Ascending aorta (tissue), 2 donors: ENCODE measurements around the gene PCDH12. TPM values are rescaled to one million over a fixed set of nuclear protein-coding genes. Genes with fewer than 3 reads are reported as not detected.
"Not testable (repeated sequence)": the region's sequence is repeated elsewhere in the genome, so short reads cannot be mapped to it uniquely, and the experiment has no call there.

Experiments used
- DNase-seq, 2 donors: peaks; one replicate each; pipeline ENCODE4 v3.0.0-alpha.2; 2019; ENCODE audit warnings: low spot score in 2 of 2
- H3K27ac ChIP-seq, 2 donors: fragments of 200-600 bp; sonication (generic); one replicate each; pipeline ENCODE4 v1.5.1; 2016 to 2017; ENCODE audit warnings: mild to moderate bottlenecking in 1 of 2
- H3K27me3 ChIP-seq: fragments of 200-600 bp; sonication (generic); one replicate; pipeline ENCODE4 v1.5.1; 2017
- H3K36me3 ChIP-seq, 2 donors: fragments of 200-600 bp; sonication (generic); one replicate each; pipeline ENCODE4 v1.5.1; 2016
- H3K4me1 ChIP-seq, 2 donors: fragments of 200-600 bp; sonication (generic); one replicate each; pipeline ENCODE4 v1.5.1; 2016 to 2017; ENCODE audit warnings: mild to moderate bottlenecking in 1 of 2
- H3K4me3 ChIP-seq, 2 donors: fragments of 200-600 bp; sonication (generic); one replicate each; pipeline ENCODE4 v1.5.1; 2016 to 2017; ENCODE audit warnings: mild to moderate bottlenecking in 1 of 2
- H3K9me3 ChIP-seq, 2 donors: fragments of 200-600 bp; sonication (generic); one replicate each; pipeline ENCODE4 v1.5.1; 2016
- intact Hi-C: fragments of 100-400 bp; cut with DNase I; formaldehyde crosslinking; loops from one replicate; pipeline ENCODE4 v1.15.1; 2023
- total RNA-seq: library from RNA; depleted of rRNA; stranded (reverse); fragments of >200 nt; gene quantifications from one replicate; pipeline ENCODE4 v1.1.0, GENCODE V29; 2016
- TF ChIP-seq, protein P1 (sequence below), 3 experiments: fragments of 200-600 bp in 2 of 3; fragments of 450-650 bp in 1 of 3; sonication (generic) in 2 of 3; IDR thresholded peaks; one replicate each; pipeline ENCODE4 v1.5.1; 2016 to 2019; ENCODE audit warnings: antibody characterized with exemption in 3 of 3, mild to moderate bottlenecking in 1 of 3, moderate library complexity in 1 of 3

PCDH12 gene
- total RNA-seq, 1 donor from 2014 or later: 7.2 TPM

DNA sequence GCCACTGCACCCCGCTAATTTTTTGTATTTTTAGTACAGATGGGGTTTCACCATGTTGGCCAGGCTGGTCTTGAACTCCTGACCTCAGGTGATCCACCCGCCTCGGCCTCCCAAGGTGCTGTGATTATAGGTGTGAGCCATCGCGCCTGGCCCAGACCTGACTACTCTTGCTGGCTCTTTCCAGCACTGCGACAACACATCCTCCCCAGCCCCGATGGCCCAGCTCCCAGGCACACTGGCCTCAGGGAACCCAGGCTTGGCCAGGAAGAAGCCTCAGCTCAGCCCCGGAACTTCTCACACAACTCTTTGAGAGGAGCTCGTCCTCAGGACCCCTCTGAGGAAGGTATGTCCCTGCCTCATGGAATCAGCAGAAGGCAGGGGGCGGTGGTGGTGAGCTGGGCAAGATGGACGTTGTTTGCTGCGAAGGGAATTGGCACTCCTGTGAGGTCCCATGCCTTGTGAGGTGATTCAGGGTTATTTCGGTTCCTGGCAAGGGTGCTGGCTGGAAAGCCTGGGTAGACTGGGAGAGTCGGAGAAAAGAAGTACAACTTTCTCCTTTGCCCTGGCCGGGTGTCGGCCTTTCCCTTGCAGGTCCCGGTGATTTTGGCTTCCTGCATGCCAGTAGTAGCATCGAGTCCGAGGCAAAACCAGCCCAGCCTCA is 28.5 kb downstream of the PCDH12 start:
- TF ChIP-seq, protein P1, sequence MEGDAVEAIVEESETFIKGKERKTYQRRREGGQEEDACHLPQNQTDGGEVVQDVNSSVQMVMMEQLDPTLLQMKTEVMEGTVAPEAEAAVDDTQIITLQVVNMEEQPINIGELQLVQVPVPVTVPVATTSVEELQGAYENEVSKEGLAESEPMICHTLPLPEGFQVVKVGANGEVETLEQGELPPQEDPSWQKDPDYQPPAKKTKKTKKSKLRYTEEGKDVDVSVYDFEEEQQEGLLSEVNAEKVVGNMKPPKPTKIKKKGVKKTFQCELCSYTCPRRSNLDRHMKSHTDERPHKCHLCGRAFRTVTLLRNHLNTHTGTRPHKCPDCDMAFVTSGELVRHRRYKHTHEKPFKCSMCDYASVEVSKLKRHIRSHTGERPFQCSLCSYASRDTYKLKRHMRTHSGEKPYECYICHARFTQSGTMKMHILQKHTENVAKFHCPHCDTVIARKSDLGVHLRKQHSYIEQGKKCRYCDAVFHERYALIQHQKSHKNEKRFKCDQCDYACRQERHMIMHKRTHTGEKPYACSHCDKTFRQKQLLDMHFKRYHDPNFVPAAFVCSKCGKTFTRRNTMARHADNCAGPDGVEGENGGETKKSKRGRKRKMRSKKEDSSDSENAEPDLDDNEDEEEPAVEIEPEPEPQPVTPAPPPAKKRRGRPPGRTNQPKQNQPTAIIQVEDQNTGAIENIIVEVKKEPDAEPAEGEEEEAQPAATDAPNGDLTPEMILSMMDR (IDR thresholded peaks at IDR 0.05): peak in 1 of 3 experiments; percentile 27
- Histone ChIP-seq H3K4me3 (no peak overlapping the region), H3K9me3 (no peaks in the 10 kb centered on the region), H3K4me1 (peaks cover 3 to 19% of the 10 kb centered on the region in 2 donors), H3K36me3 (peaks cover 63 to 80% of the 10 kb centered on the region in 2 donors), H3K27ac (peak overlapping the region; percentile 74 to 80), H3K27me3 (no peaks in the 10 kb centered on the region)
- intact Hi-C loops: no loop called here
- peak in 1 of 2 donors; percentile 76 for DNase-seq

DNA sequence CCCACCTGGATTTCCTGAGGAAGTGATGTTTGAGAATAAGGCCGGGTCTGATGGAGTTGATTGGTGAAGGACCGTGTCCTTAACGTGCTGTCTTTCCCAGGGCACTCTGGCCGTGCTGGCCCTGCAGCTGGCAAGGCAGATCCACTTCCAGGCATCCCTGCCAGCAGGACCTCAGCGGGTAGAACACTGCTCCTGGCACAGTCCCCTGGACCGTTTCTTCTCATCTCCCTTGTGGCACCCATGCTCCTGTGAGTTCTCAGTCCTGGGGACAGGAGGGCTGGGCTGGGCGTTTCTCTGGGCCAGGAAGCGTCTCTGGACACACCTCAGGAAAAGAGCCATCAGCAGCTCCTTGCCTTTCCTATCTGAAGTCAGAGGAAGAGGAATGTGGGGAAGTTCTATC is 30.0 kb downstream of the PCDH12 start:
- intact Hi-C loops: no loop called here
- Histone ChIP-seq H3K27me3 (no peaks in the 10 kb centered on the region), H3K27ac (no peak overlapping the region), H3K36me3 (peaks cover 60 to 72% of the 10 kb centered on the region in 2 donors), H3K4me1 (peaks cover 8 to 17% of the 10 kb centered on the region in 2 donors), H3K4me3 (no peak overlapping the region), H3K9me3 (no peaks in the 10 kb centered on the region)
- DNase-seq: no peak
- TF ChIP-seq, protein P1 (IDR thresholded peaks at IDR 0.05): no peak

DNA sequence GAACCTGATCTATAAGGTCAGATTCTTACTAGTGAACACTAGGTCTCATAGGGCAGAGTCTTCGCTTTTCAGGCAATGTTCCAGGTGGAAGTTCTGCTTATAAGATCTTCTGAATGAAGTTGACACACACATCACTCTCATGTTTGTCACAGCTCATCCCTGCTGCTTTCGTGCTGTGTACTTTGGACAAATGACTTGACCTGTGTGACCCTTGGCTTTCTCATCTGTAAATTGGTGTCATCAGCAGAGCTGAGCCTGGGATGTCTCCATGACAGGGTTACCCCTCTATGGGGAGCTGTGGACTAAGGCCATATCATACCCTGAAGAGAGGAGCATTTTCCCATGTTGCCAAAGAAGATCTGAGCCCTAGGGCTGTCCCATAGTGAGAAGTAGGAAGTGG is 31.6 kb downstream of the PCDH12 start:
- H3K4me1 ChIP-seq: peaks cover 8 to 21% of the 10 kb centered on the region in 2 donors
- H3K4me3 ChIP-seq: no peak overlapping the region
- no peak for DNase-seq
- TF ChIP-seq, protein P1 (IDR thresholded peaks at IDR 0.05): no peak
- H3K9me3 ChIP-seq: no peaks in the 10 kb centered on the region
- peaks cover 47 to 58% of the 10 kb centered on the region in 2 donors for H3K36me3 ChIP-seq
- intact Hi-C loops: no loop called here
- H3K27me3 ChIP-seq: no peaks in the 10 kb centered on the region
- no peak overlapping the region for H3K27ac ChIP-seq

DNA sequence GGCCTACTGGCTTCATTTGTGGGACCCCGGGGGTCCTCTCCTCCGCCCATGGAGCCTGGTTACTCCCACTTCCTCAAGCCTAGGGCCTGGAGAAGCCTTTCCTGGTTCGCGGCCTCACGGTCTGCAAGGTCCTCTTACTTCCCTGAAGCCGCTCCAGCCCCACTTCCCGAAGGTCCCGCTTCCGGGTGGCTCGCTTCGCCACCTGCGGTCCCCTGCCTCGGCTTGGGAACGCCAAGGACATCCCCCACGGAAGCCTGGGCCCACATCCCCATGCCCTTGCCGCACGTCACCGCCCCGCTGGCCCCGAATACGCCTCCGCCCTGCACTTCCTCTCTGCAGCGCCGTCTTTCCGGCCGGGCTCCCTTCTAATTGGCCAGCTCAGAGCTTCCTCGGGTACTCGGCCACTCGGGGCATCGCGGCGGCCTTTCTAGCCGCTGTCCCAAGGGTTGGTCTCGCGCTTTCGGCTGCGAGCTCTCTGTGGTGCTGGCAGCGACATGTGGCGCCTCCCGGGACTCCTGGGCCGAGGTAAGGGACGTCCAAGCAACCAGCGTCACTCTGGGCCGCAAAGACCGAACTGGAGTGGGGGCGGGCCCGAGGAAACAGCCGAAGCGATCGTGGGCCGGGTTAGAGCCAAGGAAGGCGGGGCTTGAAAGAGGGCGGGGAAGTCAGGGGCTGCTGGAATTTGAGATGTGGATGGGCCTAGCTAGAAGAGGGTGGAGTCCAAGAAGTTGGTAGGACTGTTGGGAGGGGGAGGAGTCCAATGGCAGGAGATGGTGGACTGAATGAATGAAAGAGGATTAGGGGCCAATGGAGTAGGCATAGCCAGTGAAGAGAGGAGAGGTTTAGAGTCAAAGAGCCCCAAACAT is 34.3 kb downstream of the PCDH12 start, which contains the start of gene DELE1:
Gene DELE1 (plus strand): TSS at position 424 of the 866 bp plus-strand sequence. CDS start 71 bp downstream, at position 495.
- DNase-seq: peak; percentile 84 to 98
- TF ChIP-seq, protein P1 (IDR thresholded peaks at IDR 0.05): no peak
- Histone ChIP-seq H3K4me1 (peaks cover 8 to 13% of the 10 kb centered on the region in 2 donors), H3K36me3 (peaks cover 21 to 31% of the 10 kb centered on the region in 2 donors), H3K27me3 (no peaks in the 10 kb centered on the region), H3K4me3 (peak within 1 kb of the TSS; percentile 70 to 79), H3K9me3 (no peaks in the 10 kb centered on the region), H3K27ac (peak within 1 kb of the TSS; percentile 96 to 97)
- intact Hi-C loops: loop anchor here (1.0 to 2.0 kb wide), 4 partner anchors 17 to 74 kb away; partner anchors contain the start of gene RNF14

DNA sequence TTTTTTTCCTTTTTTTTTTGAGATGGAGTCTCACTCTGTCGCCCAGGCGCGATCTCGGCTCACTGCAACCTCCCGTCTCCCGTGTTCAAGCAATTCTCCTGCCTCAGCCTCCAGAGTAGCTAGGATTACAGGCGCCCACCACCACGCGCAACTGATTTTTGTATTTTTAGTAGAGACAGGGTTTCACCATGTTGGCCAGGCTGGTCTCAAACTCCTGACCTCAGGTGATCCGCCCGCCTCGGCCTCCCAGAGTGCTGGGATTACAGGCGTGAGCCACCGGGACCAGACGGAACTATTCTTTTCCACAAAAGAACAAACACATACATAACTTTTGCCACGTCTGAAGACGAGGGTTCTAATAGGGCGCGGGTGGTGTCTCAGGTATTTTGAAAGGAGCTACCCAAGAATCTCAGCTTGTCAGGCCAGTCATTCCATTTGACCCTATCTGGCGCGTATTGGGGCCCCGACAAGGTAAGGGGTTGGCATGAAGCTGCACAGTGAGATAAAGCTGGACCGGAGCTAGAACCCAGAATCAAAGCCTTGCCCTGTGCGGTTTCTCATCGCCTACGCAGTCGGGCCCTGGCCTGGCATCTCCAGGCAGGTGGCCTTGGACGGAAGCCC is 35.1 kb downstream of the PCDH12 start:
- H3K27me3 ChIP-seq, DNase-seq, H3K9me3 ChIP-seq: not testable (repeated sequence)
- intact Hi-C loops: loop anchor here (1.0 to 2.0 kb wide), 3 partner anchors 18 to 46 kb away; partner anchors contain the start of gene RNF14
- Histone ChIP-seq H3K27ac (peak overlapping the region; percentile 96 to 97), H3K4me3 (peak overlapping the region; percentile 70 to 79), H3K36me3 (peaks cover 20 to 23% of the 10 kb centered on the region in 2 donors), H3K4me1 (peaks cover 8 to 13% of the 10 kb centered on the region in 2 donors)
